WI38 (cell line): ENCODE results near the gene CFAP20DC.
"Not testable (repeated sequence)": the region's sequence is repeated elsewhere in the genome, so short reads cannot be mapped to it uniquely, and the experiment has no call there.

ENCODE experiments used
- H3K4me3 ChIP-seq: 2 replicates; pipeline ENCODE4 v1.5.1; 2011; ENCODE audit warnings: low read depth, mild to moderate bottlenecking, control low read depth, low read length
- CTCF ChIP-seq: IDR thresholded peaks from 2 replicates; pipeline ENCODE4 v1.5.1; 2012; ENCODE audit warnings: low read depth, mild to moderate bottlenecking, control low read depth, low read length

The CFAP20DC gene

GRCh38 chr3:58719684-58720083 lies 330.1 kb downstream of the CFAP20DC start:
- H3K4me3 ChIP-seq = no peak overlapping the region
- no peak for TF ChIP-seq CTCF

GRCh38 chr3:58713715-58714401 lies 336.0 kb downstream of the CFAP20DC start:
- no peak overlapping the region for H3K4me3 ChIP-seq
- TF ChIP-seq CTCF = no peak

- no peak for TF ChIP-seq CTCF
- no peak overlapping the region for H3K4me3 ChIP-seq
Measured at GRCh38 chr3:58711871-58712270, 338.0 kb downstream of the CFAP20DC start.

GRCh38 chr3:58708983-58709382 lies 340.8 kb downstream of the CFAP20DC start:
- H3K4me3 ChIP-seq = not testable (repeated sequence)

DNA sequence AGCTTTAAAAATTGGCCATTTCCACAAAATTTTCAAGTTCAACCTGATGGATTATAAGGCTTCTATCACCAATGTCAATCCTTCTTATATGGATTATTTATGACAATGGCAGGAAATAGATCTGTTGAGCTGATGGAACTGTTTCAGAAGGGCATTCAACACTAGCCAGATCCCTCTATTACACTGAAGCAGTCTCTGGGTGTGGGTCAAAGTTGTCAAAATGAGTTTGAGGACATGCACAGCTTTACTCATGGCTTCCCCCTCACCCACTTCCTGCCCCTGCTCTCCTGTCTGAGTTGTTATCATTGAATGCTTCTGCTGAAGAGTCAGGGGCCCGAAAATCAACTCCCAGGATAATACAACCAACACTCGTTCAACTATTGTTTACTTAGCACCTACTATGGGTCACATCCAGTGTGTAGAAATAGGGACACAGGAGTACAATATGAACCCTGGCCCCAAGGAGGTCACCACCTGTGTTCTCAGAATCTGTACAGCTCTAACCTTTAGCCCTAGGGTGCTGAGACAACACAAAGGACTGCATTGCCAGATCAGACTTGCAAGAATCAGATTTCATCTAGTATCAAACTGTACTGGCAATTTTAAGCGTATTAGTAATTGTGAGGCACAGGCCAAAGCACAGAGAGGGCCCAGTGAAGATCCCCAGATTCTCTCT lies 341.6 kb downstream of the CFAP20DC start:
- TF ChIP-seq CTCF = no peak
- no peak overlapping the region for H3K4me3 ChIP-seq

GRCh38 chr3:58707390-58707930 lies 342.4 kb downstream of the CFAP20DC start:
- no peak for TF ChIP-seq CTCF
- no peak overlapping the region for H3K4me3 ChIP-seq

GRCh38 chr3:58706395-58707167 lies 343.2 kb downstream of the CFAP20DC start:
- no peak overlapping the region for H3K4me3 ChIP-seq
- no peak for TF ChIP-seq CTCF
